ENCODE results near the gene ECPAS.

- TF ChIP-seq POLR2A (IDR thresholded peaks at IDR 0.05) (no peak), POLR2AphosphoS5 (IDR thresholded peaks at IDR 0.05) (no peak), CTCF (IDR thresholded peaks at IDR 0.05) (no peak)
Measured at GRCh38 chr9:111423389-111423788, 60.8 kb downstream of the ECPAS start.
